Breast epithelium (tissue), 4 donors: ENCODE measurements around the gene FOS. TPM values are rescaled to one million over a fixed set of nuclear protein-coding genes. Genes with fewer than 3 reads are reported as not detected.

ENCODE experiments used
- DNase-seq, 2 donors: peaks; one replicate each; pipeline ENCODE4 v3.0.0-alpha.2; 2019; ENCODE audit warnings: low spot score in 2 of 2
- H3K27ac ChIP-seq, 2 donors: fragments of 200-600 bp; sonication (generic) in 1 of 2; one replicate each; pipeline ENCODE4 v1.5.1; 2016 to 2019; ENCODE audit warnings: mild to moderate bottlenecking in 1 of 2
- H3K27me3 ChIP-seq, 2 donors: fragments of 200-600 bp; sonication (generic) in 1 of 2; one replicate each; pipeline versions ENCODE4 v1.5.1 to v1.6.0; 2017 to 2019; ENCODE audit warnings: control low read depth in 1 of 2, mild to moderate bottlenecking in 1 of 2
- H3K36me3 ChIP-seq: fragments of 200-600 bp; one replicate; pipeline ENCODE4 v1.5.1; 2019
- H3K4me1 ChIP-seq, 2 donors: fragments of 200-600 bp; sonication (generic); one replicate each; pipeline ENCODE4 v1.5.1; 2016 to 2019; ENCODE audit warnings: control low read depth in 1 of 2
- H3K4me3 ChIP-seq, 3 donors: fragments of 200-600 bp; sonication (generic); 1 replicate in 2 of 3; 2 replicates in 1 of 3; pipeline ENCODE4 v1.5.1; 2016 to 2019; ENCODE audit warnings: mild to moderate bottlenecking in 3 of 3, moderate library complexity in 2 of 3
- H3K9me3 ChIP-seq, 2 donors: fragments of 200-600 bp; sonication (generic) in 1 of 2; one replicate each; pipeline ENCODE4 v1.5.1; 2016 to 2019; ENCODE audit warnings: control low read depth in 1 of 2
- POLR2A ChIP-seq: fragments of 450-650 bp; IDR thresholded peaks from one replicate; pipeline ENCODE4 v1.6.1; 2016; ENCODE audit warnings: antibody characterized with exemption, mild to moderate bottlenecking, moderate library complexity
- POLR2AphosphoS5 ChIP-seq, 3 donors: sonication (generic); formaldehyde crosslinking; IDR thresholded peaks; one replicate each; pipeline ENCODE4 v1.6.1; 2017; ENCODE audit warnings: antibody characterized with exemption in 3 of 3
- intact Hi-C: fragments of 100-400 bp; cut with DNase I; formaldehyde crosslinking; loops from one replicate; pipeline ENCODE4 v1.15.1; 2023; ENCODE audit warnings: low total_unique reads
- total RNA-seq, 3 donors: library from RNA; depleted of rRNA; stranded (reverse); fragments of >200 nt; gene quantifications; one replicate each; pipeline ENCODE4 v1.1.0, GENCODE V29; 2016
- TF ChIP-seq, protein P1 (sequence below), 3 donors: fragments of 450-650 bp; IDR thresholded peaks; one replicate each; pipeline ENCODE4 v1.5.1; 2016 to 2017; ENCODE audit warnings: antibody characterized with exemption in 3 of 3, mild to moderate bottlenecking in 3 of 3, moderate library complexity in 3 of 3

FOS gene
- total RNA-seq, 3 donors from 2014 or later, result 398 to 629 (median 549) TPM

- Histone ChIP-seq H3K4me1 (peaks cover 0 to 11% of the 10 kb centered on the region in 2 donors), H3K27me3 (no peaks in the 10 kb centered on the region), H3K27ac (peak overlapping the region; percentile 78 to 85), H3K4me3 (no peak overlapping the region), H3K36me3 (no peaks in the 10 kb centered on the region), H3K9me3 (no peaks in the 10 kb centered on the region)
- peak; percentile 60 to 70 for DNase-seq
- intact Hi-C loops, result loop anchor here (10.0 kb wide), 1 partner anchor 89 kb away; the partner anchor contains the start of gene TMED10
- TF ChIP-seq POLR2A, result no peak
- TF ChIP-seq POLR2AphosphoS5 (IDR thresholded peaks at IDR 0.05), result peak in 2 of 3 donors; percentile 39 to 73
- TF ChIP-seq, protein P1, sequence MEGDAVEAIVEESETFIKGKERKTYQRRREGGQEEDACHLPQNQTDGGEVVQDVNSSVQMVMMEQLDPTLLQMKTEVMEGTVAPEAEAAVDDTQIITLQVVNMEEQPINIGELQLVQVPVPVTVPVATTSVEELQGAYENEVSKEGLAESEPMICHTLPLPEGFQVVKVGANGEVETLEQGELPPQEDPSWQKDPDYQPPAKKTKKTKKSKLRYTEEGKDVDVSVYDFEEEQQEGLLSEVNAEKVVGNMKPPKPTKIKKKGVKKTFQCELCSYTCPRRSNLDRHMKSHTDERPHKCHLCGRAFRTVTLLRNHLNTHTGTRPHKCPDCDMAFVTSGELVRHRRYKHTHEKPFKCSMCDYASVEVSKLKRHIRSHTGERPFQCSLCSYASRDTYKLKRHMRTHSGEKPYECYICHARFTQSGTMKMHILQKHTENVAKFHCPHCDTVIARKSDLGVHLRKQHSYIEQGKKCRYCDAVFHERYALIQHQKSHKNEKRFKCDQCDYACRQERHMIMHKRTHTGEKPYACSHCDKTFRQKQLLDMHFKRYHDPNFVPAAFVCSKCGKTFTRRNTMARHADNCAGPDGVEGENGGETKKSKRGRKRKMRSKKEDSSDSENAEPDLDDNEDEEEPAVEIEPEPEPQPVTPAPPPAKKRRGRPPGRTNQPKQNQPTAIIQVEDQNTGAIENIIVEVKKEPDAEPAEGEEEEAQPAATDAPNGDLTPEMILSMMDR (IDR thresholded peaks at IDR 0.05), result no peak
These were observed 14.6 kb upstream of the FOS start for GRCh38 chr14:75264036-75264435.

DNA sequence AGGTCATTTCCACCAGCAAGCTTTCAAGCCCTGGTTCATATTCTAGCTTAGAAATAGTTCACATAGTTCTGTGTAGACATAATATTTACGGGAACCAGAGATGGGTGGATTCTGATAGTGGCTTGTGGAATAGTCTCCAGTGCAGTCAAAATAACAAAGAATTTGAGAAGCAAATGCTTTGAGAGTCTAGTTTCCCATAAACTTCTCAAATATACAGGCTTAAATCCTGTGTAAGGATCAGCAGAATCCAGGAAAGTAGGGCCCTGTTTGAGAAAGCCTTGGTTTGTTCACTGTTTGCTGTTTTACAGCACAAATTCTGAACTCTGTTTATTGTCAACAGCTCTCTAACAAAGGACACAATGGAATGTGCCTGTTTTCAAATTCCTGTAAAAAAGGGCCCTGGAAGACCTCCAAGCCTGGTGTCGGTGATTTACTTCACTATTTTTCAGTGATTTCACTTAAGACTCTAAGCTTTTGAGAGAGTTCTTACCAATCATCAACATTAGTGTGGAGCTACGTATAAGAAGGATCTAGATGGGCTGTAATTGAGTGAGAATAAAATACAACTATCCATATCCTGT, 11.4 kb upstream of the FOS start:
- Histone ChIP-seq H3K27ac (peak overlapping the region; percentile 81 to 85), H3K9me3 (no peaks in the 10 kb centered on the region), H3K4me1 (peaks cover 0 to 11% of the 10 kb centered on the region in 2 donors), H3K36me3 (no peaks in the 10 kb centered on the region), H3K4me3 (no peak overlapping the region), H3K27me3 (no peaks in the 10 kb centered on the region)
- TF ChIP-seq POLR2A (no peak), POLR2AphosphoS5 (IDR thresholded peaks at IDR 0.05) (peak in 1 of 3 donors; percentile 11)
- intact Hi-C loops, result loop anchor here (10.0 kb wide), 1 partner anchor 92 kb away; the partner anchor contains the start of gene TMED10
- DNase-seq, result no peak

- H3K36me3 ChIP-seq, result no peaks in the 10 kb centered on the region
- H3K4me3 ChIP-seq, result no peak overlapping the region
- TF ChIP-seq, protein P1 (IDR thresholded peaks at IDR 0.05), result no peak
- TF ChIP-seq POLR2A (no peak), POLR2AphosphoS5 (IDR thresholded peaks at IDR 0.05) (no peak)
- H3K9me3 ChIP-seq, result no peaks in the 10 kb centered on the region
- H3K4me1 ChIP-seq, result peaks cover 0 to 11% of the 10 kb centered on the region in 2 donors
- peak overlapping the region; percentile 81 to 85 for H3K27ac ChIP-seq
- H3K27me3 ChIP-seq, result no peaks in the 10 kb centered on the region
- intact Hi-C loops, result loop anchor here (10.0 kb wide), 1 partner anchor 94 kb away; the partner anchor contains the start of gene TMED10
- no peak for DNase-seq
These were observed 9.7 kb upstream of the FOS start for GRCh38 chr14:75268633-75269550.

DNA sequence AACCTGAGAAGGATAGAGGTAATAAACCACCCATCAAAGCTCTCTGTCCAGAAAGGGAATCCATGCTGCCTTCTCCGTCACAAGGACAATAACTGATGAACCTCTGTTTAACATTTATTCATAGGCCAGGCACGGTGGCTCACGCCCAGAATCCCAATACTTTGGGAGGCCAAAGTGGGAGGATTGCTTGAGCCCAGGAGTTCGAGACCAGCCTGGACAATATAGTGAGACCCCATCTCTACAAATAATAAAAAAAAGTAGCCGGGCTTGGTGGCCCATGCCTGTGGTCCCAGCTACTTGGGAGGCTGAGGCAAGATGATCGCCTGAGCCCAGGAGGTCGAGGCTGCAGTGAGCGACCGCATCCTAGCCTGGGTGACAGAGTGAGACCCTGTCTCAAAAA, 7.1 kb upstream of the FOS start:
- intact Hi-C loops, result no loop called here
- H3K4me1 ChIP-seq, result peaks cover 0 to 6% of the 10 kb centered on the region in 2 donors
- no peak overlapping the region for H3K4me3 ChIP-seq
- H3K9me3 ChIP-seq, result no peaks in the 10 kb centered on the region
- TF ChIP-seq POLR2A, result no peak
- TF ChIP-seq POLR2AphosphoS5 (IDR thresholded peaks at IDR 0.05), result no peak
- TF ChIP-seq, protein P1 (IDR thresholded peaks at IDR 0.05), result no peak
- H3K36me3 ChIP-seq, result no peaks in the 10 kb centered on the region
- DNase-seq, result no peak
- H3K27me3 ChIP-seq, result no peaks in the 10 kb centered on the region
- H3K27ac ChIP-seq, result no peak overlapping the region

- peak in 1 of 2 donors; percentile 31 for DNase-seq
- Histone ChIP-seq H3K36me3 (no peaks in the 10 kb centered on the region), H3K4me3 (no peak overlapping the region), H3K9me3 (no peaks in the 10 kb centered on the region), H3K4me1 (no peaks in the 10 kb centered on the region), H3K27ac (peak overlapping the region; percentile 36 to 100), H3K27me3 (no peaks in the 10 kb centered on the region)
- intact Hi-C loops, result no loop called here
- TF ChIP-seq, protein P1 (IDR thresholded peaks at IDR 0.05), result no peak
- TF ChIP-seq POLR2AphosphoS5 (IDR thresholded peaks at IDR 0.05), result peak in 1 of 3 donors; percentile 47
These were observed 5.2 kb upstream of the FOS start for GRCh38 chr14:75273272-75274049.
